ENCODE measurements around the gene USP20.

DNA sequence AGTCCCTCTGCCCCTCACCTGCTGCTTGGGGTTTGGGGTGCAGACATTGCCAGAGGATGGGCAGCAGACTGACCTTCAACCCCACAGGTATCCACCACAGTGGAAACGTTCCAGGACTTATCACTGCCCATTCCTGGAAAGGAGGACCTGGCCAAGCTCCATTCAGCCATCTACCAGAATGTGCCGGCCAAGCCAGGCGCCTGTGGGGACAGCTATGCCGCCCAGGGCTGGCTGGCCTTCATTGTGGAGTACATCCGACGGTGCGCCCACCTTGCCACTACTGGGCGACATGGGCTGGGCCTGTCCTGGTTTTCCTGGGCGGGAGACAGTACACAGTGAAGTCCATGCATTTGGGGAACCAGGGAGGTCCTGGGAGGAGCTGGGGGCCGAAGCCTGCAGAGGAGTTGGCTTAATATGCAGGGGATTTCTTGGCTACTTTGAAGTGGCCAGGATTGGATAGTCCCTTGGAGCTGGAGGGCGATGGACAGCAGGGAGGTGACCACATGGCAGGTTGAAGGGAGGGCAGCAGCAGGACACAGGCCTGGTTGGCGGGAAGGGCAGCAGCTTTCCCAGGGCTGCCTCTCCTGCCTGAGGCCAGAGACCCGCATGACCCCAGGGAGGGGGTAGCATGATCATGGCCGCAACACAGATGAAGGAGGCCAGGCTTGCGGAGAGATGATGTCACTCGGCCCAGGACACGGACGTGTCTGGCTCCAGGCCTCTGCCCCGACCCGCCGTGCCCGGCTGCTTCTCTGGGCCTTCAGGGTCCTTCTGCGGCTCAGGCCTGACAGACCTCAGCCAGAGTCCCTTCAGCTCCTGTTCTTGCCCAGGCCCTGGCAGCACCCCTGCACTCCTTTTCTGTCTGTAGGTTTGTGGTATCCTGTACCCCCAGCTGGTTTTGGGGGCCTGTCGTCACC lies 34.6 kb downstream of the USP20 start:
- TF ChIP-seq, protein P1, sequence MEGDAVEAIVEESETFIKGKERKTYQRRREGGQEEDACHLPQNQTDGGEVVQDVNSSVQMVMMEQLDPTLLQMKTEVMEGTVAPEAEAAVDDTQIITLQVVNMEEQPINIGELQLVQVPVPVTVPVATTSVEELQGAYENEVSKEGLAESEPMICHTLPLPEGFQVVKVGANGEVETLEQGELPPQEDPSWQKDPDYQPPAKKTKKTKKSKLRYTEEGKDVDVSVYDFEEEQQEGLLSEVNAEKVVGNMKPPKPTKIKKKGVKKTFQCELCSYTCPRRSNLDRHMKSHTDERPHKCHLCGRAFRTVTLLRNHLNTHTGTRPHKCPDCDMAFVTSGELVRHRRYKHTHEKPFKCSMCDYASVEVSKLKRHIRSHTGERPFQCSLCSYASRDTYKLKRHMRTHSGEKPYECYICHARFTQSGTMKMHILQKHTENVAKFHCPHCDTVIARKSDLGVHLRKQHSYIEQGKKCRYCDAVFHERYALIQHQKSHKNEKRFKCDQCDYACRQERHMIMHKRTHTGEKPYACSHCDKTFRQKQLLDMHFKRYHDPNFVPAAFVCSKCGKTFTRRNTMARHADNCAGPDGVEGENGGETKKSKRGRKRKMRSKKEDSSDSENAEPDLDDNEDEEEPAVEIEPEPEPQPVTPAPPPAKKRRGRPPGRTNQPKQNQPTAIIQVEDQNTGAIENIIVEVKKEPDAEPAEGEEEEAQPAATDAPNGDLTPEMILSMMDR (IDR thresholded peaks at IDR 0.05): no peak
- TF ChIP-seq POLR2A (IDR thresholded peaks at IDR 0.05): no peak

Data from heart left ventricle (tissue), 13 donors.